Osteoblast (primary cell): ENCODE results near the gene TGM4. TPM values are rescaled to one million over a fixed set of nuclear protein-coding genes. Genes with fewer than 3 reads are reported as not detected.
A peak's percentile ranks its signal among the peaks of the same experiment; 100 is the strongest.

Source experiments
- DNase-seq: peaks from one replicate; pipeline ENCODE4 v3.0.0; 2011; ENCODE audit warnings: low spot score, mixed read lengths; ENCODE audit not compliant: insufficient read length; ENCODE audit errors: missing footprints
- H2AFZ ChIP-seq: 2 replicates; pipeline ENCODE4 v1.6.0; 2011; ENCODE audit warnings: mild to moderate bottlenecking, low read length
- H3K27ac ChIP-seq: 2 replicates; pipeline ENCODE4 v1.5.1; 2011; ENCODE audit warnings: mild to moderate bottlenecking, low read depth, low read length, moderate library complexity
- H3K27me3 ChIP-seq: 2 replicates; pipeline ENCODE4 v1.6.0; 2012; ENCODE audit warnings: mild to moderate bottlenecking, control low read depth, inconsistent platforms, low read length, moderate library complexity; ENCODE audit not compliant: insufficient read depth
- H3K36me3 ChIP-seq: 2 replicates; pipeline ENCODE4 v1.5.1; 2011; ENCODE audit warnings: mild to moderate bottlenecking, low read length, control low read depth, moderate library complexity; ENCODE audit not compliant: insufficient read depth
- H3K4me1 ChIP-seq: 2 replicates; pipeline ENCODE4 v1.5.1; 2011; ENCODE audit warnings: mild to moderate bottlenecking, low read length, control low read depth, moderate library complexity; ENCODE audit not compliant: insufficient read depth
- H3K4me2 ChIP-seq: 2 replicates; pipeline ENCODE4 v1.6.0; 2011; ENCODE audit warnings: mild to moderate bottlenecking, low read length; ENCODE audit not compliant: insufficient read depth
- H3K4me3 ChIP-seq: fragments of 200-600 bp; sonication (generic); 3 replicates; pipeline ENCODE4 v1.5.1; 2012; ENCODE audit warnings: mild to moderate bottlenecking, low read length, inconsistent platforms; ENCODE audit not compliant: insufficient read depth
- H3K79me2 ChIP-seq: 2 replicates; pipeline ENCODE4 v1.6.0; 2012; ENCODE audit warnings: mild to moderate bottlenecking, low read length, control low read depth, inconsistent platforms; ENCODE audit not compliant: insufficient read depth
- H3K9me3 ChIP-seq: 2 replicates; pipeline ENCODE4 v1.5.1; 2011; ENCODE audit warnings: low read depth, low read length, control low read depth
- H4K20me1 ChIP-seq: 2 replicates; pipeline ENCODE4 v1.6.0; 2012; ENCODE audit warnings: mild to moderate bottlenecking, low read length, control low read depth; ENCODE audit not compliant: insufficient read depth
- total RNA-seq: library from RNA; depleted of rRNA; stranded (reverse); fragments of >200 nt; gene quantifications from 2 replicates; pipeline ENCODE4 v1.2.3, GENCODE V29; 2012
- TF ChIP-seq, protein P1 (sequence below): IDR thresholded peaks from 2 replicates; pipeline ENCODE4 v1.5.1; 2011; ENCODE audit warnings: mild to moderate bottlenecking, low read depth, low read length, moderate library complexity; ENCODE audit errors: extremely low read depth

Gene TGM4
- total RNA-seq, 1 donor = not detected

GRCh38 chr3:44860117-44860516 lies 14.3 kb upstream of the TGM4 start:
- TF ChIP-seq, protein P1, sequence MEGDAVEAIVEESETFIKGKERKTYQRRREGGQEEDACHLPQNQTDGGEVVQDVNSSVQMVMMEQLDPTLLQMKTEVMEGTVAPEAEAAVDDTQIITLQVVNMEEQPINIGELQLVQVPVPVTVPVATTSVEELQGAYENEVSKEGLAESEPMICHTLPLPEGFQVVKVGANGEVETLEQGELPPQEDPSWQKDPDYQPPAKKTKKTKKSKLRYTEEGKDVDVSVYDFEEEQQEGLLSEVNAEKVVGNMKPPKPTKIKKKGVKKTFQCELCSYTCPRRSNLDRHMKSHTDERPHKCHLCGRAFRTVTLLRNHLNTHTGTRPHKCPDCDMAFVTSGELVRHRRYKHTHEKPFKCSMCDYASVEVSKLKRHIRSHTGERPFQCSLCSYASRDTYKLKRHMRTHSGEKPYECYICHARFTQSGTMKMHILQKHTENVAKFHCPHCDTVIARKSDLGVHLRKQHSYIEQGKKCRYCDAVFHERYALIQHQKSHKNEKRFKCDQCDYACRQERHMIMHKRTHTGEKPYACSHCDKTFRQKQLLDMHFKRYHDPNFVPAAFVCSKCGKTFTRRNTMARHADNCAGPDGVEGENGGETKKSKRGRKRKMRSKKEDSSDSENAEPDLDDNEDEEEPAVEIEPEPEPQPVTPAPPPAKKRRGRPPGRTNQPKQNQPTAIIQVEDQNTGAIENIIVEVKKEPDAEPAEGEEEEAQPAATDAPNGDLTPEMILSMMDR = no peak

GRCh38 chr3:44861412-44862225 lies 12.8 kb upstream of the TGM4 start, which contains the start of gene TMEM42:
TSS of gene TMEM42 (plus strand) at chr3:44861912. CDS start at chr3:44861925, 13 bp downstream.
- H3K36me3 ChIP-seq = no peaks in the 10 kb centered on the region
- no peaks in the 10 kb centered on the region for H4K20me1 ChIP-seq
- peaks cover 6% of the 10 kb centered on the region for H3K4me1 ChIP-seq
- H2AFZ ChIP-seq = peak within 1 kb of the TSS; percentile 93
- peak within 1 kb of the TSS; percentile 83 for H3K4me3 ChIP-seq
- peak within 1 kb of the TSS; percentile 83 for H3K27ac ChIP-seq
- peak within 1 kb of the TSS; percentile 100 for H3K4me2 ChIP-seq
- DNase-seq = peak; percentile 100
- no peaks in the 10 kb centered on the region for H3K9me3 ChIP-seq
- TF ChIP-seq, protein P1 = no peak
- H3K27me3 ChIP-seq = no peaks in the 10 kb centered on the region
- peaks cover 8% of the 10 kb centered on the region for H3K79me2 ChIP-seq

More at GRCh38 chr3:44860117-44860516, 14.3 kb upstream of the TGM4 start:
- Histone ChIP-seq H3K4me2 (no peak overlapping the region), H4K20me1 (no peaks in the 10 kb centered on the region), H3K36me3 (no peaks in the 10 kb centered on the region), H3K27me3 (no peaks in the 10 kb centered on the region), H3K79me2 (peaks cover 8% of the 10 kb centered on the region), H3K27ac (no peak overlapping the region), H2AFZ (no peak overlapping the region), H3K4me1 (peaks cover 6% of the 10 kb centered on the region), H3K4me3 (no peak overlapping the region), H3K9me3 (no peaks in the 10 kb centered on the region)
- DNase-seq = no peak

DNA sequence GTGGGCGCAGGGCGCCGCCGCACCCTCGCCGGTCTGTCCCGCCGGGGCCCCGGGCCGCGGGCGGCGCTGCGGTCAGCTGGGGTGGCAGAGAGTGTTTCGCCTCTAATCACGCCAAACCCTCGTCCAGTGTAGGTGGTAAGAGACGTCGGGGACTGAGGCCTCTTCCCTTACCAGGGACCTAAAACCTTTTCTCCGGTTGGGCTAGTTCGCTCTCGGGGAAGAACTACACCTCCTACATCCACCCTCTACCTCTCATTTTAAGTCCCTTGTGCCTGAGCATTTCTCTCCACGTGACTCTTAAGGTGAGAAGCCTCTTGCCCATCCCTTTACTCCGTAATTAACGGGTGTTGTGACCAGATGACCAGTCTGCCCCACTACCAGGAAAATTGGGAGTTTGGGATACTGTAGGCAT lies 12.2 kb upstream of the TGM4 start:
- TF ChIP-seq, protein P1 = no peak
- peak overlapping the region; percentile 92 for H2AFZ ChIP-seq
- no peaks in the 10 kb centered on the region for H4K20me1 ChIP-seq
- no peaks in the 10 kb centered on the region for H3K9me3 ChIP-seq
- H3K36me3 ChIP-seq = no peaks in the 10 kb centered on the region
- peaks cover 6% of the 10 kb centered on the region for H3K4me1 ChIP-seq
- peak overlapping the region; percentile 100 for H3K4me2 ChIP-seq
- H3K27ac ChIP-seq = peak overlapping the region; percentile 83
- no peaks in the 10 kb centered on the region for H3K27me3 ChIP-seq
- peaks cover 8% of the 10 kb centered on the region for H3K79me2 ChIP-seq
- H3K4me3 ChIP-seq = peak overlapping the region; percentile 83
- DNase-seq = peak; percentile 58

DNA sequence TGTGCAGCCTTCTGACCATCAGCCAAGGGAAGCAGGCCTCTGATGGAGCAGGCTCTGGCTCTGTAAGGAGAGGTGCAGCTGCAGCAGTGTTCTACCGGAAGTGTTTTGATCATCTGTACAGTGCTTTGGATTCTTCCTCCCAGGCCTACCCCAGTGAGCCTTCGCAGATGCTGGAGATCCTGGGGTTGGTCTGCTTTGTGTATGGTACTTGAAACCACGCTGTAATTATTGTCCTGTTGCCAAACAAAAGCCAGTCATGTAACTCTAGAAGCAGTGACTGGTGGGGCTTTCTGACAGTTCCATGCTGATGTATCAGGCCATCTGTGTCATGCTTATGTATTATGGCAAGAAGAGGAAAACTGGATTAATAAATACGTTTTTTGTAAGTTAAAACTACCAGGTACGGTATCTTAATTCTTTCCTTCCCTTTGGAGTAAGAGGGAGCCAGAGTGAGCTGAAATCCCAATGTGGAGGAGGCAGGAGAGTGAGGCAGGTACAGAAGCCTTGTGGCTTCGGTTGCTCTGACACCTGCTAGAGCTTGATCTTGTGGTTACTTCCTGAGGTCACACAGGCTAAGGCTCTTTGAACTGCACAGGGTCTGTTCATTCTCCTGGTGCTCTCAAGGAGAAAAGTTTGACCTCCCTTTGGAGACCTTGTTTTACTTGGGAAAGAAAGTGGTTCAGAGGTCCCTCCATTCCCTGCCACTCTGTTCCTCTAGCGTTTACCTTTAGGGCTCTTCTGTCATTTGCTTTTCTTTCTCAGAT lies 9.0 kb upstream of the TGM4 start:
- DNase-seq = no peak

More for the DNA sequence above, 9.0 kb upstream of the TGM4 start:
- Histone ChIP-seq H3K36me3 (no peaks in the 10 kb centered on the region), H3K79me2 (peaks cover 8% of the 10 kb centered on the region), H3K4me3 (no peak overlapping the region), H3K9me3 (no peaks in the 10 kb centered on the region), H4K20me1 (no peaks in the 10 kb centered on the region), H3K4me2 (no peak overlapping the region), H3K27me3 (no peaks in the 10 kb centered on the region), H3K27ac (no peak overlapping the region), H3K4me1 (peaks cover 6% of the 10 kb centered on the region), H2AFZ (no peak overlapping the region)
- TF ChIP-seq, protein P1 = no peak
